GM12891 (cell line): ENCODE measurements around the gene MDN1.

Source experiments
- PAX5 ChIP-seq: IDR thresholded peaks from 2 replicates; pipeline ENCODE4 v1.6.1; 2011; ENCODE audit warnings: low read length, moderate library complexity, mild to moderate bottlenecking; ENCODE audit not compliant: insufficient read depth, severe bottlenecking
- POLR2A ChIP-seq: IDR thresholded peaks from 2 replicates; pipeline ENCODE4 v1.6.1; 2011; ENCODE audit warnings: low read depth, low read length, control low read depth
- POLR2AphosphoS5 ChIP-seq: IDR thresholded peaks from 2 replicates; pipeline ENCODE4 v1.6.1; 2011; ENCODE audit warnings: low read depth, low read length, control low read depth
- POU2F2 ChIP-seq: IDR thresholded peaks from 2 replicates; pipeline ENCODE4 v1.6.1; 2011; ENCODE audit warnings: low read depth, mild to moderate bottlenecking, control low read depth, low read length, moderate library complexity
- SPI1 ChIP-seq: IDR thresholded peaks from 2 replicates; pipeline ENCODE4 v1.6.1; 2011; ENCODE audit warnings: low read depth, low read length, control low read depth
- TAF1 ChIP-seq: IDR thresholded peaks from 2 replicates; pipeline ENCODE4 v1.6.1; 2011; ENCODE audit warnings: low read depth, low read length, control low read depth

- TF ChIP-seq POLR2A = no peak
- TF ChIP-seq POLR2AphosphoS5 = no peak
- TF ChIP-seq TAF1 = no peak
- TF ChIP-seq SPI1 = no peak
- no peak for TF ChIP-seq POU2F2
- TF ChIP-seq PAX5 = no peak
Measured at GRCh38 chr6:89630488-89630887, 189.1 kb downstream of the MDN1 start.
